ENCODE data around the gene SLC39A3. TPM values are rescaled to one million over a fixed set of nuclear protein-coding genes. Genes with fewer than 3 reads are reported as not detected.

SLC39A3 gene
- total RNA-seq, 3 donors from 2014 or later, result 15.5 to 20.9 (median 19.2) TPM

GRCh38 chr19:2719232-2719735 is 20.5 kb downstream of the SLC39A3 start:
- intact Hi-C loops (cut with DNase I, micrococcal nuclease), result no loop called here
- H3K9me3 ChIP-seq, result peaks cover 8% of the 10 kb centered on the region
- no peak for DNase-seq
- no peaks in the 10 kb centered on the region for H3K36me3 ChIP-seq (ENCODE audit: low read depth)
- H3K4me3 ChIP-seq, result no peak overlapping the region
- no peaks in the 10 kb centered on the region for H3K4me1 ChIP-seq (ENCODE audit: low read depth)
- TF ChIP-seq CTCF (IDR thresholded peaks at IDR 0.05), result no peak
- ATAC-seq, result no peak

- no peaks in the 10 kb centered on the region for H3K4me1 ChIP-seq (ENCODE audit: low read depth)
- intact Hi-C loops (cut with DNase I, micrococcal nuclease), result no loop called here
- no peak for TF ChIP-seq CTCF (IDR thresholded peaks at IDR 0.05)
- H3K4me3 ChIP-seq, result no peak overlapping the region
- ATAC-seq, result no peak
- peaks cover 8% of the 10 kb centered on the region for H3K9me3 ChIP-seq
- no peaks in the 10 kb centered on the region for H3K36me3 ChIP-seq (ENCODE audit: low read depth)
- no peak for DNase-seq
These were observed 21.9 kb downstream of the SLC39A3 start for GRCh38 chr19:2717638-2718541.

GRCh38 chr19:2716722-2717637 is 22.8 kb downstream of the SLC39A3 start:
- no peak for TF ChIP-seq CTCF (IDR thresholded peaks at IDR 0.05)
- Histone ChIP-seq H3K9me3 (peaks cover 8% of the 10 kb centered on the region), H3K36me3 (ENCODE audit: low read depth) (no peaks in the 10 kb centered on the region), H3K4me3 (no peak overlapping the region), H3K4me1 (ENCODE audit: low read depth) (no peaks in the 10 kb centered on the region)
- no peak for DNase-seq
- ATAC-seq, result no peak
- intact Hi-C loops (cut with DNase I, micrococcal nuclease), result no loop called here

GRCh38 chr19:2716275-2716650 is 23.6 kb downstream of the SLC39A3 start:
- no peak overlapping the region for H3K4me3 ChIP-seq
- no peaks in the 10 kb centered on the region for H3K36me3 ChIP-seq (ENCODE audit: low read depth)
- H3K9me3 ChIP-seq, result peaks cover 8% of the 10 kb centered on the region
- no peak for TF ChIP-seq CTCF (IDR thresholded peaks at IDR 0.05)
- intact Hi-C loops (cut with DNase I, micrococcal nuclease), result no loop called here
- DNase-seq (no peak), ATAC-seq (no peak)
- no peaks in the 10 kb centered on the region for H3K4me1 ChIP-seq (ENCODE audit: low read depth)

- no peaks in the 10 kb centered on the region for H3K36me3 ChIP-seq (ENCODE audit: low read depth)
- H3K4me1 ChIP-seq (ENCODE audit: low read depth), result no peaks in the 10 kb centered on the region
- intact Hi-C loops (cut with DNase I, micrococcal nuclease), result no loop called here
- DNase-seq (no peak), ATAC-seq (no peak)
- H3K4me3 ChIP-seq, result no peak overlapping the region
- TF ChIP-seq CTCF (IDR thresholded peaks at IDR 0.05), result no peak
- peaks cover 8% of the 10 kb centered on the region for H3K9me3 ChIP-seq
These were observed 24.1 kb downstream of the SLC39A3 start for GRCh38 chr19:2715470-2716274.

All from mucosa of descending colon (tissue), 3 donors.